ENCODE results near the gene LILRA1.
"Not testable (repeated sequence)": the region's sequence is repeated elsewhere in the genome, so short reads cannot be mapped to it uniquely, and the experiment has no call there.

The LILRA1 gene

GRCh38 chr19:54627912-54628311 lies 34.5 kb downstream of the LILRA1 start:
- DNase-seq: not testable (repeated sequence)

GRCh38 chr19:54630262-54630661 lies 36.8 kb downstream of the LILRA1 start, which contains the start of gene LILRB1:
TSS of gene LILRB1 (plus strand) at chr19:54630484. CDS start at chr19:54631074, 590 bp downstream.
- not testable (repeated sequence) for DNase-seq

- DNase-seq: no peak
Measured at GRCh38 chr19:54630782-54631181, 37.4 kb downstream of the LILRA1 start.

- DNase-seq: not testable (repeated sequence)
Measured at GRCh38 chr19:54631489-54632337, 38.3 kb downstream of the LILRA1 start.

- not testable (repeated sequence) for DNase-seq
Measured at GRCh38 chr19:54632517-54632916, 39.1 kb downstream of the LILRA1 start.

- no peak for DNase-seq
Measured at GRCh38 chr19:54633401-54633800, 40.0 kb downstream of the LILRA1 start.

- not testable (repeated sequence) for DNase-seq
Measured at GRCh38 chr19:54636081-54636480, 42.6 kb downstream of the LILRA1 start.

GRCh38 chr19:54638683-54639082 lies 45.3 kb downstream of the LILRA1 start:
- no peak for DNase-seq

- not testable (repeated sequence) for DNase-seq
Measured at GRCh38 chr19:54642953-54643352, 49.5 kb downstream of the LILRA1 start.

GRCh38 chr19:54643583-54643982 lies 50.2 kb downstream of the LILRA1 start:
- not testable (repeated sequence) for DNase-seq

GRCh38 chr19:54644056-54644455 lies 50.6 kb downstream of the LILRA1 start:
- no peak for DNase-seq

GRCh38 chr19:54646331-54646841 lies 53.0 kb downstream of the LILRA1 start:
- no peak for DNase-seq

- DNase-seq: no peak
Measured at GRCh38 chr19:54648129-54648528, 54.7 kb downstream of the LILRA1 start.

- DNase-seq: no peak
Measured at GRCh38 chr19:54650108-54650655, 56.8 kb downstream of the LILRA1 start.

Data from NCI-H1105 (cell line).